Measurements from ENCODE around the gene FERMT3. TPM values are rescaled to one million over a fixed set of nuclear protein-coding genes. Genes with fewer than 3 reads are reported as not detected.
A peak's percentile ranks its signal among the peaks of the same experiment; 100 is the strongest.

The FERMT3 gene
- total and polyA plus RNA-seq, 2 of the 13 experiments (the other 11 are each of a cell fraction or from before 2014, with no cell fraction given) = 0.29 TPM; not detected in 1

GRCh38 chr11:64269540-64270220 lies 63.2 kb downstream of the FERMT3 start (continued):
- peak; percentile 65 for TF ChIP-seq CSRNP1 (CRISPR knock-in tag; IDR thresholded peaks at IDR 0.05)
- TF ChIP-seq TGIF2 (CRISPR knock-in tag; IDR thresholded peaks at IDR 0.05) = no peak; the same call in 1 of the 2 replicates
- no peak; the same call in 1 of the 2 replicates for TF ChIP-seq ZBTB39 (CRISPR knock-in tag; IDR thresholded peaks at IDR 0.05)
- TF ChIP-seq ZNF768 (CRISPR knock-in tag; IDR thresholded peaks at IDR 0.05) = peak; percentile 7; the same call in 1 of the 2 replicates
- no peak for TF ChIP-seq NFATC3 (CRISPR knock-in tag; IDR thresholded peaks at IDR 0.05)
- peak; percentile 98 for TF ChIP-seq GABPB1 (CRISPR knock-in tag; IDR thresholded peaks at IDR 0.05)
- TF ChIP-seq ETV5 (CRISPR knock-in tag; IDR thresholded peaks at IDR 0.05; ENCODE audit: borderline replicate concordance) = peak; percentile 89
- TF ChIP-seq ELF4 (CRISPR knock-in tag; IDR thresholded peaks at IDR 0.05; ENCODE audit: borderline replicate concordance) = peak; percentile 99
- peak; percentile 30 for TF ChIP-seq KDM4B (CRISPR knock-in tag; IDR thresholded peaks at IDR 0.05)
- no peak for TF ChIP-seq ZNF879 (CRISPR knock-in tag; IDR thresholded peaks at IDR 0.05)
- no peak for TF ChIP-seq TEF (CRISPR knock-in tag; IDR thresholded peaks at IDR 0.05)
- no peak for TF ChIP-seq ZFP36 (IDR thresholded peaks at IDR 0.05; ENCODE audit: borderline replicate concordance, low read depth, low read length, partially characterized antibody)
- TF ChIP-seq SRY (CRISPR knock-in tag; IDR thresholded peaks at IDR 0.05) = no peak
- TF ChIP-seq IKZF5 (CRISPR knock-in tag; IDR thresholded peaks at IDR 0.05) = no peak
- TF ChIP-seq BRD4 (CRISPR knock-in tag; IDR thresholded peaks at IDR 0.05) = peak; percentile 29; the same call in 1 of the 2 replicates
- TF ChIP-seq ZNF337 (CRISPR knock-in tag; IDR thresholded peaks at IDR 0.05; ENCODE audit: borderline replicate concordance, low read depth) = no peak
- TF ChIP-seq ZNF644 (CRISPR knock-in tag; IDR thresholded peaks at IDR 0.05; ENCODE audit: low read depth) = no peak
- peak; percentile 88 for TF ChIP-seq KDM2A (CRISPR knock-in tag; IDR thresholded peaks at IDR 0.05; ENCODE audit: borderline replicate concordance, low read depth)
- 0 out of 2 replicates have a peak, but pooled peaks have one; percentile 38 for TF ChIP-seq PAXIP1 (CRISPR knock-in tag; conservative IDR thresholded peaks at IDR 0.05)
- no peak for TF ChIP-seq MTA1 (CRISPR knock-in tag; IDR thresholded peaks at IDR 0.05; ENCODE audit: borderline replicate concordance)
- no peak for TF ChIP-seq ZNF274 (CRISPR knock-in tag; IDR thresholded peaks at IDR 0.05)
